ENCODE results near the gene SEC22C. TPM values are rescaled to one million over a fixed set of nuclear protein-coding genes. Genes with fewer than 3 reads are reported as not detected.

The SEC22C gene
- total RNA-seq, 2 donors from 2014 or later: 17.1 to 17.5 TPM

DNA sequence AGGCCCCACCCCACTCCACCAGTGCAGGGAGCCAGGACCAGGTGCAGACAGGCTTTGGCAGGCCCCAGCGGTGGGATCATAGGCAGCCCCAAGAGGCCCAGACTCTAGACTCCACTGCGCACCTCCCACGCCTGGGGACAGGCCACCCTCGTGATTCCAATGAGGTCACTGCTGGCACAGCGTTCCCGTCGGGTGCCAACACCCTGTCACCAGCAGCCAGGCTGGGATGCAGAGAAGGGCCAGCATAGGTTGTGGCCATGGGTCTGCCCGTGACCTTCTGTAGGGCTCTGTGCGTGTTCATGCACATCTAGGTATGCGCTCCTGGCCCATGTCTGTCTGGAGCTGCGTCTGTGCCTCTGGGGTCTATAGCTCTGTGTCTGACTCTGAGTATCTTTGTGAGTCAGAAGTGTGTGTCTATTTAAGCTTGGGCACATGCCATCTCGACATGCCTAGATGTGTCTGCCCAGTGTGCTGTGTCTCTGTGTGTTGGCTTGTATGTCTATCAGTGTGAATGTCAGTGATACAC lies 66.3 kb downstream of the SEC22C start:
- peak; percentile 62 for DNase-seq
- Histone ChIP-seq H3K36me3 (no peaks in the 10 kb centered on the region), H3K9me3 (no peaks in the 10 kb centered on the region), H3K9ac (ENCODE audit: low read depth in 2 of 2, low read length in 2 of 2) (peak overlapping the region; percentile 27 to 55), H3K27me3 (no peaks in the 10 kb centered on the region), H3K4me1 (peaks cover 24% of the 10 kb centered on the region), H3K27ac (peak overlapping the region; percentile 76), H3K4me3 (no peak overlapping the region)
- intact Hi-C loops (cut with DNase I): no loop called here
- TF ChIP-seq, protein P1, sequence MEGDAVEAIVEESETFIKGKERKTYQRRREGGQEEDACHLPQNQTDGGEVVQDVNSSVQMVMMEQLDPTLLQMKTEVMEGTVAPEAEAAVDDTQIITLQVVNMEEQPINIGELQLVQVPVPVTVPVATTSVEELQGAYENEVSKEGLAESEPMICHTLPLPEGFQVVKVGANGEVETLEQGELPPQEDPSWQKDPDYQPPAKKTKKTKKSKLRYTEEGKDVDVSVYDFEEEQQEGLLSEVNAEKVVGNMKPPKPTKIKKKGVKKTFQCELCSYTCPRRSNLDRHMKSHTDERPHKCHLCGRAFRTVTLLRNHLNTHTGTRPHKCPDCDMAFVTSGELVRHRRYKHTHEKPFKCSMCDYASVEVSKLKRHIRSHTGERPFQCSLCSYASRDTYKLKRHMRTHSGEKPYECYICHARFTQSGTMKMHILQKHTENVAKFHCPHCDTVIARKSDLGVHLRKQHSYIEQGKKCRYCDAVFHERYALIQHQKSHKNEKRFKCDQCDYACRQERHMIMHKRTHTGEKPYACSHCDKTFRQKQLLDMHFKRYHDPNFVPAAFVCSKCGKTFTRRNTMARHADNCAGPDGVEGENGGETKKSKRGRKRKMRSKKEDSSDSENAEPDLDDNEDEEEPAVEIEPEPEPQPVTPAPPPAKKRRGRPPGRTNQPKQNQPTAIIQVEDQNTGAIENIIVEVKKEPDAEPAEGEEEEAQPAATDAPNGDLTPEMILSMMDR (IDR thresholded peaks at IDR 0.05): no peak

DNA sequence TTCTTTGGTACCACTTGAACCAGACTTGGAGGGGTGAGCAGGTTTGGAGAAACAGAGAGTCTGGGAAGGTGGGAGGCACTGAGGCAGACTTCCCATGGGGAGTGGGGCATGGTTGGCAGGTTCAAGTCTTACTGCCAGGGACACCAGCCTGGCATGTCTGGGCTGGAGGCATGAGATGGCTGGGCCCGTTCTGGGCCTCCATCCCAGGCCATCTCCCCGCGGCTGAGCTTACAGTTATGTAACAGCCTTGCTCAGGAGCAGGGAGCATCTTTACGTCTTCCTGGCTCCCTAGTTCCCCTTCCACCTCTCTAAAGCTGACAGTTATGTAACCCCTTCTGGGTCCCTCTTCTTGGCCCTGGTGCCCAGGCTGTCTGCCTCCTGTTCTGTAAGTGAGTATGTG lies 66.9 kb downstream of the SEC22C start:
- H3K9me3 ChIP-seq: no peaks in the 10 kb centered on the region
- peak overlapping the region in 1 of 2 donors; percentile 55 for H3K9ac ChIP-seq (ENCODE audit: low read depth in 2 of 2, low read length in 2 of 2)
- no peak for DNase-seq
- no peaks in the 10 kb centered on the region for H3K27me3 ChIP-seq
- intact Hi-C loops (cut with DNase I): no loop called here
- peaks cover 30% of the 10 kb centered on the region for H3K4me1 ChIP-seq
- H3K4me3 ChIP-seq: no peak overlapping the region
- peak overlapping the region; percentile 76 for H3K27ac ChIP-seq
- H3K36me3 ChIP-seq: no peaks in the 10 kb centered on the region
- TF ChIP-seq, protein P1 (IDR thresholded peaks at IDR 0.05): no peak

DNA sequence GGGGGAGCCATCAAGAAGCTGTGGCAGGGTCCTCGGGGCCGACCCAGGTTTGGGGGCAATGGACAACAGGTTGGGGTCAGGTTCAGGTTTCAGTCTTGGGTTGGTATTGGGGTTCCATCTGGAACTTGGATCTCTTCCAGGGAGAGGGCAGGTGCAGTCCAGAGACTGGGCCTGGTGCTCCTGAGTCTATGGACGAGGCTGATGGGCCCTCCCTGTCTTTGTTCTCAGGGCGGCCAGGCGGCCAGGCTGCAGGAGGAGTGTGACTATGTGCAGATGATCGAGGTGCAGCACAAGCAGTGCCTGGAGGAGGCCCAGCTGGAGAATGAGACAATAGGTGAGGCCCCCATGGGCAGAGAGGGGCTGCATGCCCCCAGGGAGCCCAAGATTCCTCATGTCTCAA lies 68.2 kb downstream of the SEC22C start:
- TF ChIP-seq, protein P1 (IDR thresholded peaks at IDR 0.05): no peak
- Histone ChIP-seq H3K27me3 (no peaks in the 10 kb centered on the region), H3K9me3 (no peaks in the 10 kb centered on the region), H3K4me1 (peaks cover 36% of the 10 kb centered on the region), H3K27ac (no peak overlapping the region), H3K36me3 (no peaks in the 10 kb centered on the region), H3K9ac (ENCODE audit: low read depth in 2 of 2, low read length in 2 of 2) (no peak overlapping the region), H3K4me3 (no peak overlapping the region)
- intact Hi-C loops (cut with DNase I): no loop called here
- no peak for DNase-seq

DNA sequence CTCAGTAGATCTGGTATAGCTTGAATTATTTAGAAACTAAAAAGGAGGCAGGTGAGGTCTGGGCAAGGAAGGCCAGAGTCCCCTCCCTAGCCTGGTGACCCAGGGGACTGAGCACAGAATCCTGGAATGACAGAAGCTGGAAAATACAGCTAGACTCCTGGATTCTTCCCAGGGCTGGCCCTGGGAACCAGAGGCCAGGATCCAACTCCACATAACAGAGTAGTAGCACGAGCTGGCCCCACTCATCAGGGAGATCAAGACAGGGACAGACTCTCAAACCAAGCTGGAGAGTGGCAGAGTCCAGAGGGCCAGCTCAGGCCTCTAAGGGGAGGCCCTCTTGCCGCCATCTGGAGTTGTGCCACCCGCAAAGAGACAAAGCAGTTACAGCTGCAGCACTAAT lies 68.6 kb downstream of the SEC22C start:
- TF ChIP-seq, protein P1 (IDR thresholded peaks at IDR 0.05): no peak
- no peaks in the 10 kb centered on the region for H3K9me3 ChIP-seq
- no peaks in the 10 kb centered on the region for H3K27me3 ChIP-seq
- H3K4me3 ChIP-seq: no peak overlapping the region
- H3K36me3 ChIP-seq: no peaks in the 10 kb centered on the region
- peaks cover 40% of the 10 kb centered on the region for H3K4me1 ChIP-seq
- intact Hi-C loops (cut with DNase I): no loop called here
- no peak overlapping the region for H3K9ac ChIP-seq (ENCODE audit: low read depth in 2 of 2, low read length in 2 of 2)
- no peak overlapping the region for H3K27ac ChIP-seq
- DNase-seq: no peak

DNA sequence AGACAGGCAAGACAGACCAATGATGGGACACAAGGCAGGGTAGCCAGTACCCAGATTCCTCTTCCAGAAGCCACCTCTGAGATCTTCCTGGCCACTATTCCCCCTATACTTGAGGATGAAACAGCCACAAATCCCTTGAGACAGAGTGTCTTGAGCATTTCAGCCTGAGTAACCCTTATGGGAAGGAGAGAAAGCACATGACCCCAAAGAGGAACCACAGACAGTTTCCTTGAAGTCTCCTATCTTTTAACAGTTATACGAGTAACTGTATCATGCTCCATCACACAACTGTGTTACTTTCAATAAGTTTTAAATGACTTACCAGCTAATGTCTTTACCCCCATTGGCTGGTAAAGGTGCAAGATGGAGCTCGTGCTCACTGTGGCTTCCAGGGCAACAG lies 70.0 kb downstream of the SEC22C start:
- Histone ChIP-seq H3K27ac (no peak overlapping the region), H3K27me3 (no peaks in the 10 kb centered on the region), H3K9me3 (no peaks in the 10 kb centered on the region), H3K36me3 (no peaks in the 10 kb centered on the region), H3K9ac (ENCODE audit: low read depth in 2 of 2, low read length in 2 of 2) (no peak overlapping the region), H3K4me1 (peaks cover 35% of the 10 kb centered on the region), H3K4me3 (no peak overlapping the region)
- no peak for DNase-seq
- TF ChIP-seq, protein P1 (IDR thresholded peaks at IDR 0.05): no peak
- intact Hi-C loops (cut with DNase I): no loop called here
